GM18868 (cell line): Measurements from ENCODE around the gene ADAMTS2.

Experiments
- ATAC-seq: cut with Tn5 transposase; IDR thresholded peaks from one replicate; pipeline ENCODE4 v1.9.1; 2021; ENCODE audit warnings: mild to moderate bottlenecking, moderate library complexity; ENCODE audit not compliant: unreplicated experiment

Gene ADAMTS2

GRCh38 chr5:179151286-179152118 lies 193.8 kb downstream of the ADAMTS2 start:
- ATAC-seq = no peak

GRCh38 chr5:179150011-179150410 lies 195.2 kb downstream of the ADAMTS2 start:
- no peak for ATAC-seq

GRCh38 chr5:179149278-179149677 lies 196.0 kb downstream of the ADAMTS2 start:
- no peak for ATAC-seq

- no peak for ATAC-seq
Measured at GRCh38 chr5:179148703-179149170, 196.5 kb downstream of the ADAMTS2 start.

- ATAC-seq = no peak
Measured at GRCh38 chr5:179147991-179148702, 197.1 kb downstream of the ADAMTS2 start.

GRCh38 chr5:179146277-179146676 lies 199.0 kb downstream of the ADAMTS2 start:
- no peak for ATAC-seq

- no peak for ATAC-seq
Measured at GRCh38 chr5:179143446-179143845, 201.8 kb downstream of the ADAMTS2 start.

- ATAC-seq = no peak
Measured at GRCh38 chr5:179142434-179143198, 202.6 kb downstream of the ADAMTS2 start.

- ATAC-seq = no peak
Measured at GRCh38 chr5:179141867-179142266, 203.4 kb downstream of the ADAMTS2 start.

GRCh38 chr5:179140293-179140692 lies 205.0 kb downstream of the ADAMTS2 start:
- no peak for ATAC-seq

GRCh38 chr5:179139936-179140235 lies 205.4 kb downstream of the ADAMTS2 start:
- no peak for ATAC-seq

GRCh38 chr5:179139111-179139935 lies 205.9 kb downstream of the ADAMTS2 start:
- ATAC-seq = no peak

- ATAC-seq = no peak
Measured at GRCh38 chr5:179138568-179138925, 206.7 kb downstream of the ADAMTS2 start.

GRCh38 chr5:179137643-179138567 lies 207.4 kb downstream of the ADAMTS2 start:
- ATAC-seq = no peak

- no peak for ATAC-seq
Measured at GRCh38 chr5:179137016-179137642, 208.1 kb downstream of the ADAMTS2 start.

GRCh38 chr5:179135441-179136215 lies 209.6 kb downstream of the ADAMTS2 start:
- ATAC-seq = no peak

- no peak for ATAC-seq
Measured at GRCh38 chr5:179135006-179135405, 210.3 kb downstream of the ADAMTS2 start.

- ATAC-seq = no peak
Measured at GRCh38 chr5:179134511-179134910, 210.8 kb downstream of the ADAMTS2 start.
